PC-3 (cell line): Measurements from ENCODE around the gene PLXNA4.

Source experiments
- CTCF ChIP-seq: fragments of 300-600 bp; sonication (generic); conservative IDR thresholded peaks from 2 replicates; pipeline ENCODE4 v1.5.1; 2017; ENCODE audit warnings: antibody characterized with exemption, low read depth, mild to moderate bottlenecking, low read length
- EZH2 ChIP-seq: fragments of 300-600 bp; sonication (generic); IDR thresholded peaks from one replicate; pipeline ENCODE4 v1.6.1; 2017; ENCODE audit warnings: antibody characterized with exemption, mild to moderate bottlenecking, low read length; ENCODE audit not compliant: unreplicated experiment
- EZH2phosphoT487 ChIP-seq: fragments of 300-600 bp; sonication (generic); IDR thresholded peaks from 2 replicates; pipeline ENCODE4 v1.6.1; 2018; ENCODE audit warnings: mild to moderate bottlenecking, antibody characterized with exemption, low read length, borderline replicate concordance

DNA sequence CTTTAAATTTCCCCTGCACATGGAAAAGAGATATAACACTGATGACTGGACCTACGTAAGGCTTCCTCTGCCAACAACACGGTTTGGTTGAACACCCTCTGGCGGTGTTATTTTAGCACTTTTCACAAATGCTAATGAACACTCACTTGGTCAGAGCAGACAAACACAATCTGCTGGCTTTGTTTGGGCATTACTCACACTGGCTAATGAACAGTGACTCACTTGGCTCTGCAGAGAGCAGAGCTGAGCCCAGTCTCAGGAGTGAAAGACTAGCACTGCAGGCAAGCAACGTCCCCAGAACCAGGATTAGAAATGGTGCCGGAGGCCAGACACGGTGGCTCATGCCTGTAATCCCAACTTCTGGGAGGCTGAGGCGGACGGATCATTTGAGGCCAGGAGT, 430.8 kb downstream of the PLXNA4 start:
- TF ChIP-seq EZH2 (no peak), CTCF (no peak; the same call in none of the 2 replicates), EZH2phosphoT487 (no peak)
